Stimulated activated CD4-positive, alpha-beta T cell treated with anti-CD3 and anti-CD28 coated beads, Interleukin-12 subunit alpha, Interleukin-12 subunit beta, amount 100 ng/mL, for 4 hours (primary cell): ENCODE measurements around the gene FES.
"Not testable (repeated sequence)": the region's sequence is repeated elsewhere in the genome, so short reads cannot be mapped to it uniquely, and the experiment has no call there.

Source experiments
- DNase-seq: peaks from one replicate; pipeline ENCODE4 v3.0.0-alpha.2; 2020

The FES gene

DNA sequence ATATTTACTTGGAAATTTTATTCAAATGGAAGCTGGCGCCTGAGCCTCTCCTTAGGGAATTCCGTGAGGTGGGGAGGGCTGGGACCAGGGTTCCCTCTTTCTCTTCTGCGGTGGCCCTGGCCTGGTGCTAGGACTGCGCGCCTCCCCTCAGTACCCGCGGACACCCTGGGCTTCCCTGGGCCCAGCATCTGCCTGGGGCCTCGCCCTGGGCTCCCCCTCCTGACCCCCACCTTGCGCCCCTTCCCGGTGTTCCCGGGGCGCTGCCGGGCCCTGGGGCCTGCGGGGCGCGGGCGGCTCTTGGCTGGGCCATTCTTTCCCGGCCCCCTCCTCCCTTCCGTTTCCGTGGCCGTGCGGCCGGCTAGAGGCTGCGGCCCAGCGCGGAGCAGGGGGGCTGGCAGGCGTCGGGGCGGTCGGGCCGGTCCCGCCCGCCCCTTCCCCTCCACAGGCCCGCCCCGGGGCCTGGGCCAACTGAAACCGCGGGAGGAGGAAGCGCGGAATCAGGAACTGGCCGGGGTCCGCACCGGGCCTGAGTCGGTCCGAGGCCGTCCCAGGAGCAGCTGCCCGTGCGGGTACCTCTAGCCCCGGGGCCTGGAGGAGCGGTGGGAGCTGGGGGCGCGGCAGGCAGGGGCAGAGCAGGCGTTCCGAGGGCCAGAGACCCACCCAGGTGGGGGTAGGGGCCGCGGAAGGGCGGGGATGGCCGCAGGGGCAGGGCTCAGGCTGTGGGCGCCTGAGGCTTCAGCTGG is at the start of gene FES:
Gene FES, plus strand, starts transcription at position 529 of the 743 bp plus-strand sequence. CDS start 542 bp downstream, outside the sequence.
- no peak for DNase-seq

DNA sequence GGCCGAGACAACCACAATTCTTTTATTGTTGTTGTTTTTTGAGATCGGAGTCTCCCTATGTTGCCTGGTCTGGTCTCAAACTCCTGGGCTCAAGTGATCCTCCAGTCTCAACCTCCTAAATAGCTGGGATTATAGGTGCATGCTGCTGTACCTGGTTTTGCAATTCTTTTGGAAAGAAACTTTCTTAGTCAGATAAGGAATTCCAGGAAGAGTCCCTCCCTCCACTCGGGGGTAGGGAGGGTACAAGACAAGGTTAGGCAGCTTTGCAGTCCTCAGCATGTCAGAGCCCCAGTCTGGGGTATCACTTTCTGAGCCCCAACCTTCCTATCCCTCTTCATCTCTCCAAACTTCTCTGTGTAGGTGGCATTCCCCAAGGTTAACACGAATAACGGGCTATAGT is 49.7 kb upstream of the FES start:
- no peak for DNase-seq

DNA sequence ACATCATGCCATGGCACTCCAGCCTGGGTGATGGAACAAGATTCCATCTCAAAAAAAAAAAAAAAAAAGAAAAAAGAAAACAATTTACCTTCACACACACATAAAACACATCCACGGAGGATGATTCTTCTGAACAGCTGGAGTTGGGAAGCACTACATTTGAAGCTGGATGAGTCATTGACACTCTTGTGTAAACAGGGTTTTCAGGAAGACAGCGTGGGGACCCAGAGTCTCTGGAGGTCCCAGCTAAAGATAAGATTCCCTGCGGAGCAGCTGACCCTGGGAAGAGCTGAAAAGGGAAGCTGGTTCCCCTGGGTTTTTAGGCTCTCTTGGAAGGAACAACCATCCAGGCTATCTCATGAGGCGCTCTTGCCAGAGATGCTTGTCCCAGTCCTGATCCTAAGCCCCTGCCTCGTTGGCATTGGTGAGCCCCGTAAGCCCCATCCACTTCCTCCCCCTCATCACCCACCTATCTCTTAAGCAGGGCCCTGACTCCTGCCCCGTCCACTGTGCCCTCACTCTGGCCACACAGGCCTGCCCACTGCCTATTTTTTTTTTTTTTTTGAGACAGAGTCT is 47.9 kb upstream of the FES start:
- DNase-seq: no peak

- peak; percentile 30 for DNase-seq
Measured at GRCh38 chr15:90837094-90837493, 47.2 kb upstream of the FES start.

DNA sequence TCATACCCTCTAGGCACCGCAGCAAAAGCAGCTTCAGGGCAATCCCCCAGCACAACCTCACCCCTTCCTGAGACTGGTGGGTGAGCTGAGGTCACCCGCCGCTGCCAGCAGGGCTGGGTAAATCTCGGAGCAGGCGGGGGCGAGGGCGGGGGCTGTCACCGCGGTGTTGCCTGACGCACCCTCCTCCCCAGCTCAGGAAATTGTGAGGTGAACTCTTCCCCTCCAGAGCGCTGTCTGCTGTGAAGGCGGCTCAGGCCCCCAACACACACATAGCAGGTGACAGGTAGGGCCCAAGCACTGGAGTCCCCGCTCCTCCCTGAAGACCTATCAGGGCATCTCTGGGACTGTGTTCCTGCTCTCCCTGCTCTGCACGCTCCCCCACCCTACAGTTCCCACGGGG is 46.2 kb upstream of the FES start:
- peak; percentile 81 for DNase-seq

- no peak for DNase-seq
Measured at GRCh38 chr15:90838544-90838943, 45.8 kb upstream of the FES start.

DNA sequence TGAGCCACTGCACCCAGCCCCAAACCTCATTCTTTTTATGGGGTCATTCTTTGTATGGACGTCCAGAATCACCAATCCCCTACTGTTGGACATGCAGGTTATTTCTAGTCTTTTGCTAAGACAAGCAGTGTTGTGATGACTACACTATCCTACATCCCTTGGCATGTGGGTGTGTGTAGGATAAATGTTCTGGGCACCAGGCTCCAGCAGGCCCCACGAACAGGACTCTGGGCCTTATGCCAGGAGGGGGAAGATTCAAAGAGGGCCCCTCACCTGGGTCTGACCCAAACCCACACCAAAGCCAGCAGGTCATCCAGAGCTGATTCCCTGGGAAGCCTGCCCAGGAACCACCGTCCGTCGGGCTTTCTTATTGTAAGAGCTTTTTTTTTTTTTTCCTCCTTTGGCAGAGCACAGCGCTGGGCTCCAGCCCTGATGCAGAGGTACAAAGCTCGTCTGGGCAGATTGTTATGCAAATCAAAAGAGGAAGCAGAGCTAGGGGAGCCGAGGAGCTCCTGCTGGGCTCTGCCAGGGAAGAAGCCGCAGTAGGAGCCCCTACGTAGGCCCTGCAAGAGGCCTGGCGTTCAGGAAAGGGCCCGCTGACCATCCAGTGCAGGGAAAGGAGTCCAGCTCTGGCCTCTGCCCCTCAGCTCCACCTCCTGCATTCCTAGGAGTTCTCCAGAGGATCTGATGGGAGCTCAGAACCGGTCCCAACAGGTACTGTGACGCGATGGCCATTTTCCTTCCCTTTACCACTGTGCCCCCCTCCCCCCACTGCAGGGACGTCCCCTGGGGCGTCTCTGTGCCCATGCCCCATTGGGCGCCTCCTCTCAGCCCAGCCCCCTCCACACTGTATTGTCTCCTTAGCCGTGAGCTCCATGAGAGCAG is 44.9 kb upstream of the FES start:
- DNase-seq: no peak

DNA sequence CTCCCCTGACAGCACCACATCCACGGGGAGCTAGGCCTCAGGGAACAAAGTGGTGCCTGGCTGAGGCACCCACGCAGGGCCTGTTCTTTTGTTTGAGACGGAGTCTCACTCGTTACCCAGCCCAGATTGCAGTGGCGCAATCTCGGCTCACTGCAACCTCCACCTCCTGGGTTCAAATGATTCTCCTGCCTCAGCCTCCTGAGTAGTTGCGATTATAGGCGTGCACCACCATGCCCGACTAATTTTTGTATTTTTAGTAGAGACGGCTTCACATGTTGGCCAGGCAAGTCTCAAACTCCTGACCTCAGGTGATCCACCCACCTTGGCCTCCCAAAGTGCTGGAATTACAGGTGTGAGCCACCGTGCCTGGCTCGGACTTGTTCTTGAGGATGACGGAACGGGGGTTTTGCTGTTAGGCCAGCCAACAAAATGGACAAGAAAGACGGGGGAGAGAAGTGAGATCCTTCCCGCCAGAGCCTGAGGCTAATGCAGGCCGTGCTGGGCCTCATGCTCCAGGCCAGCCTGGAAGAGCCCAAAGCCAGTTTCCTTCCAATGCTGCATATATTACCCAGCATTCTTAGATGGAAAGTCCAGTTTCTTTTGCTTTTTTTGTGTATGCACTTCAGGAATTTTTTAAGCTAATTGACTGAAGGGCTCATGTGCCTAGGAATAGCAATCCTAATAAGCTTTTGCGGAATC is 44.0 kb upstream of the FES start:
- no peak for DNase-seq

- DNase-seq: no peak
Measured at GRCh38 chr15:90840954-90841353, 43.4 kb upstream of the FES start.

- DNase-seq: no peak
Measured at GRCh38 chr15:90844696-90845095, 39.6 kb upstream of the FES start.

DNA sequence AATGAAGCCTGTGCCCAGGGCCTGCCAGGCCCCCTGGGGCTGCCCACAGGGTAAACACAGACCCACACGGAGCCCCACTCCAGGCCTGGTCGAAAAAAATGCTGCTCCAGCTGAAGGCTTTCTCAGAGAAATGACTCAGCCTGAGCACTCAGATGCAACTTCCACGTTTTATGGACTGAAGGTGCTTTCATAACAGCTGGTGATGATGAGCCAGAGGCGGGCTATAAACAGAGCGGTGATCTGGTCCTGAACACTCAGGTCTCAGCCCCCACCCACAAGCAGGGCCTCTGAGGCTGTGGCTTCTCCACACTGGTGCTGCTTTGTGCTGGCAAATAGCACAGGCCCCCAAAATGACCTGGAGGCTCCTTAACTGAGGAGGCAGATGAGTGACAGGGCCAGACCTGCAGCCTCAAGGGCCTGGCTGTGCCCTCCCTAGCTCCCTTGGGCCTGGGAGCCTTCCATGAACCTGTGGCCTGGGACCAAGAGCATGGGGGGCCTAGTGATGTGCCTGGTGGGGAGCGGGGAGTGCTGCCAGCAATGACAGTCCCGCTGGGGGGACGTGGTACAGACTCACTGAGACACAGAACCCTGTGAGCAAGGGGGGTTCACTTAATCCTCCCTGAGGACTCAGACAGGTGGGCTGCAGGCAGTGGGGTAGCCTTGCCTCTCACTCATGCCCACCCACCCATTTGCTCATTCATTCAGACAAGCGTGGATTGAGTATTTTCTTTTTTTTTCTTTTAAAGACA is 38.9 kb upstream of the FES start:
- no peak for DNase-seq

GRCh38 chr15:90849424-90849823 is 34.9 kb upstream of the FES start:
- DNase-seq: not testable (repeated sequence)

DNA sequence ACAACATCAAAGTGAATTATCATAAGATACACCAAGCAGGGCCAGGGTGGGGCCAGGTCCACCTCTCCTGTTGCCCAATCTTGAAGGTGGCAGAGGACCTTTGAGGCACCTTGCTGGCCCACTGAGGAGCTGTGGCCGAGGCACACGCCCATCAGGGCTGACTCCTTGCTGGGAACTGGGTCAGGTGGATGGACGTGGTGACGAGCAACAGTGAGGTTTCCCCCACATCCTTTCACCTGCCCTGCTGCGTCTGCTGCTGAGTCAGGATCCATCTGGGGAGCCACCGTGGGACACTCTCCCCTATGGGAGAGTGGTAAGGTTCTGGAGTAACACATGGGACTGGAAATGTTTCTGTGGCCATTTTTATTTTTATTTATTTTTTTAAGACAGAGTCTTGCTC is 33.2 kb upstream of the FES start:
- DNase-seq: no peak

DNA sequence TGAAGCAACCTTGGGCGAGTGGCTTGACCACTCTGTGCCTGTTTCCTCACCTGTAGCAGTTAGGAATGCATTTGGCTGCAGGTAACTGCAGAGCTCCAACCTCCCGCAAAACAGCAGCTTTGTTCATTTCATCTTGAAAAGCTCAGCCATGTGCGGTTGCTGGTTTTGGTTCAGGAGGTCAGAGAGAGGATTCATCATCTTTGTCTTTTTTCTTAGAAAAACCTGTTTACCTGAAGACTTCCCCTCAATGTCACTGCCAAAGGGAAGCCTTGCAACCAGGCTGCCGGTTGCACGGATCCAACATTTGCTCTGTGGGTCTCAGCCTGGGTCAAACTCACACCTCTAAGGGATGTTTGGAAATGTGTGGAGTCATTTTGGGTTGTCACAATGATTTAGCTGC is 32.4 kb upstream of the FES start:
- DNase-seq: no peak

DNA sequence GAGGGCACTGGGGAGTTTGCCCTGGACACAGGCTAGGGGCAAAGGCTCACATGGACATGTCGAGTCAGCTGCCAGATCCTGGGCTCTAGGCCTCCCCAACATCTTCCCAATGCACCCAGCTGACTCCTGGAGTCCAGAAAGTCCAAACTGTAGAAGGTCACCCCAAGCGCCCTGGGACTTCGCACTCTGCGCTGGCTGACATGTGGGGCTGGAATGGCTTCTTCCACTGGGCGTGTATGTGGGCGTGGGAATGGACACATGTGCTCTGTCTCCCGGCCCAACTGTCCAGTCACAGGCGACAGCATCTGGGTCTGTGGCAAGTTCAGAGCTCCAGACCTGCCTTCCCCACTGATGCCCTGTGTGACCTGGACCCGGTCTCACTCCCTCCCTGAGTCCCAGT is 29.2 kb upstream of the FES start:
- DNase-seq: no peak

- no peak for DNase-seq
Measured at GRCh38 chr15:90857337-90857736, 27.0 kb upstream of the FES start.

DNA sequence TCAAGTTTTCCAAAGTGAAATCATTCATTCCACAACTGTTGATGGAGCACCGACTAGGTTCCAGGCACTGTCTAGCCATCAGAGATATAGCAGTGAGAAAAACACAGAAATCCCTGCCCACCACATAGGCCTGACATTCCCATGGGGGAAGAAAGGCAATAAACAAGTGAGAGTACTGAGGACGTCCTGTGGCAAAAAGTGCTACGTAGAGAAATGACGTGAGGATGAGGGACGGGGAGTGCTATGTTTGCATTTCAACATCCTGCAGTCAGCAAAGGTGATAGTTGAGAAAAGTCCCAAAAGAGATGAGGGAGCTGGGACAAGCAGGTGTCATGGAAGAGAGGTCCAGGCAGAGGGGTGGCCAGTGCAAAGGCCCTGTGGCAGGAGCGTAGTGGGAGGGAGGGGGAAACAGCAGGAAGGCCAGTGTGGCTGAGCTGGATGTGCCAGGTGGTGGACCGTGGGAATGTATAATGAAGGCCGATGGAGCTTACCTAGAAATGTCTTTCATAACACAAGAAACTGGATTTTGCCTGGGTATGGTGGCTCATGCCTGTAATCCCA is 26.3 kb upstream of the FES start:
- no peak for DNase-seq

DNA sequence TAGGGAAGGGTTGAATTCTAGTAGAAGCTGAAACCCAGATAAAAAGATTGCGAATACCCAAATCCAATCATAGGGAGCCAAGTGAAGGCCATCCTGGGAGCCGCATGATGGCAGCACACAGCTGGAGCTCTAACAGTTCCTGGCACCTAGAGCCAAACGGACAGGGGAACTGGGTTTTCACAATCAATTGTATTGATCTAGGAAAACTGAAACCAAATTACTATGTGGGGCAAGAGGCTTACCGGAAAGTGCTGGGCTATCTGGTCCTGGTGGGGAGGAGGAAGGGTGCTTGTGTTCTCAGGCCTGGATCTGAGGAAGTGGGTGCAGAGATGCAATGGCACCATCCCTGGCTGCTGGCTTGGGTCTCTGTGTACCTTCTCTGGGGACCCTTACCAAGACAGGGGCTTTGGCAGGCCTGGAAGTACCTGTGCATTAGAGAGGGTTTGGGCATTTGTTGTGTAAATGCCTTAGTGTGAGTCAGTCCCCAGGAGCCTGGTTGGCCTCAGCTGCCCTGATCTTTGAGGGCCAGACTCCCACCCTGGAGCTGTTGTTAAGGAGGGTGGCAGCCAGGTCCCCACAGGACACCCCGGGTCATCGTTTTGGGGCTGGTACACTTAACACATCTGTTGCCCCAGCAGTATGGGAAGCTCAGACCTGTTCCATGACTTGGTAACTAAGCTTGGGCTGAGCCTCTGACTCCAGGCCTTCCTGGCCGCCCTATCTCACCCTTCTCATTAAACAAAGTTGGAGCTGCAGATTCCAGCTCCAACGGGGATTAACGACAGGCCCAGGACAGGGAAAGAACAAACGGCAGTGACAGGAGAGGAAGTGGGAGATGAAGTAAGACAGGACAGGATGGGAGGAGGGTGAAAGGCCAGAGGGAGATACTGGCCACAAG is 24.8 kb upstream of the FES start:
- no peak for DNase-seq

DNA sequence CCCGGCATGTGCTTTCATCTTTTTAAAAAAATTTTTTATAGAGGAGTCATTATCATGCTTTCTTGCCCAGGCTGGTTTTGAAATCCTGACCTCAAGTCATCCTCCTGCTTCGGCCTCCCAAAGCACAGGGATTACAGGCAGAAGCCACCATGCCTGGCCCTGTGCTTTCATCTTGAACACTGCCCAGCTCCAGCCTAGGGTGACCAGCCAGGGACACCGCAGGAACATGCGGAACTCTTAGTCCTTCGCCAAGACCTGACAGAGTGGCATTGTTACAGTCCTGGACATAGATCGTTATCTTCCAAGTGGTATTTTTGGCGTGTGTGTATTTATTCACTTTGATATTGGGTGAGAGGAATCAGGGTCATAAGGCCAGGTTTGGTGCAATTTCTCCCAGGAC is 23.9 kb upstream of the FES start:
- no peak for DNase-seq

GRCh38 chr15:90860942-90861675 is 23.2 kb upstream of the FES start:
- no peak for DNase-seq
